ENCODE results near the gene FOXP1.

Gene FOXP1

DNA sequence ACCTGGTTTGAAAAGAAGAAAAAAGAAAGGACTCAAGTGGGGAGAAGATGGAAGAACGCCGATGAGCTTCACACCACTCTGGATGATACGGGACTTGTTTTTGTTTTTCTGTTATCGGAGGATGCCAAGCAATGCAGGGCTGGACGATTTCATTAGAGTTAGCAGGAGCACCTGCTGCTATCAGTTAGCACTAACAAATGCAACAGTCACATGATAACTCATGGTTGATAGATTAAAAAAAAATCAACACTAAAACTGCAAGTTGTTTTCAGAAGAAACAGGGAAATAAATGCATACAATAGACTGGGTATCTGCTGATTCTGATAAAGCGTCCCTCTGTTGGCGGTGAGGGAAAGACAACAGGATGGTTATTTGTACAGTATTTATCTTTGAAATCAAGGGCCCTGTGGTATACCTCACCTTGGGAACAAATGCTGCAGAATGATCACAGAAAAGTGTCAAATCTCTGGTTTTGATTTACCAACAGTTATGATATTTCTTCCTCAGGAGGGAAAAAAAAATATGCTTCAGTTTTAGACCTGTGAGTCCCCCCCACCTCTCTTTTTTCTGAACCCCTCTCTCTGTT lies 575.1 kb downstream of the FOXP1 start:
- H2BK120ac ChIP-seq (ENCODE audit: insufficient read depth, low read length, poor library complexity), result no peak overlapping the region
- H2BK12ac ChIP-seq (ENCODE audit: low read length), result no peak overlapping the region
- H3K36me3 ChIP-seq (ENCODE audit: control insufficient read depth in 1 of 2, insufficient read depth in 2 of 2, low read length in 2 of 2), result no peaks in the 10 kb centered on the region
- DNase-seq, result no peak
- no peak overlapping the region for H3K27ac ChIP-seq (ENCODE audit: low read depth, low read length)
- H3K9ac ChIP-seq (ENCODE audit: low read length), result no peak overlapping the region
- no peak overlapping the region for H3K4me2 ChIP-seq (ENCODE audit: low read length)
- no CpG with 5 or more reads among the region's 7 CpGs for WGBS (ENCODE audit: extremely low coverage, insufficient coverage, insufficient read length)
- H4K91ac ChIP-seq (ENCODE audit: low read depth, low read length), result no peak overlapping the region
- H3K79me1 ChIP-seq (ENCODE audit: low read length), result no peaks in the 10 kb centered on the region
- no peaks in the 10 kb centered on the region for H3K27me3 ChIP-seq (ENCODE audit: insufficient read depth, low read length)
- no peak overlapping the region for H4K12ac ChIP-seq (ENCODE audit: low read depth, low read length)
- H2AK5ac ChIP-seq (ENCODE audit: low read length), result no peak overlapping the region
- no peak overlapping the region for H2BK5ac ChIP-seq (ENCODE audit: low read depth, low read length, poor library complexity)
- no peak overlapping the region for H3K18ac ChIP-seq (ENCODE audit: low read length)
- H3K14ac ChIP-seq (ENCODE audit: low read length), result no peak overlapping the region
- H3K23ac ChIP-seq (ENCODE audit: low read length), result no peak overlapping the region
- no peaks in the 10 kb centered on the region for H3K79me2 ChIP-seq (ENCODE audit: control insufficient read depth, insufficient read depth, low read length, poor library complexity)
- no peaks in the 10 kb centered on the region for H3K4me1 ChIP-seq (ENCODE audit: control insufficient read depth in 1 of 2, insufficient read depth in 2 of 2, low read length in 2 of 2)
- H2AFZ ChIP-seq (ENCODE audit: insufficient read depth, low read length, poor library complexity), result no peak overlapping the region
- H4K8ac ChIP-seq (ENCODE audit: low read depth, low read length), result no peak overlapping the region
- no peaks in the 10 kb centered on the region for H3K9me3 ChIP-seq (ENCODE audit: insufficient read depth, low read depth, low read length)
- H3K4me3 ChIP-seq (ENCODE audit: low read depth, low read length), result no peak overlapping the region
- H3K4ac ChIP-seq (ENCODE audit: low read depth, low read length), result no peak overlapping the region

DNA sequence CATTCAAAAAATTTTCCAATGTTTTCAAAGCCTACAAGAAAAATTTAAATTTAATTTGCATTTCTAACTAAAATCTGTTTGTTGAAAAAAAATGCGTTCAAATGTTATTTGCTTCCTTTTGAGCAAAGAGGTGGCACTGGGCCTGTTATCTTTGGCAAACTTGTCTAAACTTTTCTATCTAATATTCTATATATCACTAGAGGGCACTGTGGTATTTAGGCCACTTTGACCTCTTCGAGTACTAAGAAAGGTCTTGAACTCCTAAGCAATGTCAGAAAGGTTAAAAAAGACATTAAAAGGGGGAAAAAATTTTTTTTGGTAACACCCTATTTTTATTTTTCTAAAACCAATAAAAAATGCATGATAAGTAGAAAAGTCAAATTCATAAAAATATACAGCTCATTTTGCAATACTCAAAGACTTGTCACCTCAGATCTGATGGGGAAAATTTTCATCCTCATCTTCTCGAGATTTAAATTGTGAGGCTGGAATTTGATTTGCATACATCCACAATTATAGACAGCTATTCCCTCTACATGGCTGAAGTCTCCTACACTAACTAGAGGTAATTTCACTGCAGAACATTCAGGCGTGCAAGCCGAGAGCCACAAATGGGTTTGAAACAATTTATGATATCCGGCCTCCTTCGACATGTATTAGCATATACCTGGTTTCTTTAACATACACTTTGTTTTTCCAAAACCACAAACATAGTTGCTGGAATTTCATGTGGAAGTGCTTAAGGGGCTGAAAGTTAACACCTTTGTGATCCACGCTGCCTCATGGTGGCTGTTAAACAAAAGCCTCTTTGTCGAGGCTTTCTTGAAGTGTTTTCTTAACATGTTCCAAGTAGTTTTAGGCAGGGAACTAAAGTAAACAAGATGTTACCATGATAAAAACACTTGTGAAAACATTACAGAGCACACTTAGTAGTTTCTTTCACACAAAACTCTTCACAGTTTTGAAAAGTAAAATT lies 576.4 kb downstream of the FOXP1 start:
- peak in 1 of 2 donors; percentile 68 for DNase-seq
- H4K12ac ChIP-seq (ENCODE audit: low read depth, low read length), result no peak overlapping the region
- H3K23ac ChIP-seq (ENCODE audit: low read length), result no peak overlapping the region
- H3K9me3 ChIP-seq (ENCODE audit: insufficient read depth, low read depth, low read length), result no peaks in the 10 kb centered on the region
- no peaks in the 10 kb centered on the region for H3K27me3 ChIP-seq (ENCODE audit: insufficient read depth, low read length)
- no peak overlapping the region for H2BK12ac ChIP-seq (ENCODE audit: low read length)
- no peak overlapping the region for H3K4me3 ChIP-seq (ENCODE audit: low read depth, low read length)
- H3K14ac ChIP-seq (ENCODE audit: low read length), result no peak overlapping the region
- WGBS (ENCODE audit: extremely low coverage, insufficient coverage, insufficient read length), result no CpG with 5 or more reads among the region's 9 CpGs
- no peak overlapping the region for H4K91ac ChIP-seq (ENCODE audit: low read depth, low read length)
- no peak overlapping the region for H4K8ac ChIP-seq (ENCODE audit: low read depth, low read length)
- no peak overlapping the region for H3K9ac ChIP-seq (ENCODE audit: low read length)
- H3K79me1 ChIP-seq (ENCODE audit: low read length), result no peaks in the 10 kb centered on the region
- no peaks in the 10 kb centered on the region for H3K36me3 ChIP-seq (ENCODE audit: control insufficient read depth in 1 of 2, insufficient read depth in 2 of 2, low read length in 2 of 2)
- no peaks in the 10 kb centered on the region for H3K79me2 ChIP-seq (ENCODE audit: control insufficient read depth, insufficient read depth, low read length, poor library complexity)
- no peaks in the 10 kb centered on the region for H3K4me1 ChIP-seq (ENCODE audit: control insufficient read depth in 1 of 2, insufficient read depth in 2 of 2, low read length in 2 of 2)
- no peak overlapping the region for H2BK120ac ChIP-seq (ENCODE audit: insufficient read depth, low read length, poor library complexity)
- H2BK5ac ChIP-seq (ENCODE audit: low read depth, low read length, poor library complexity), result no peak overlapping the region
- no peak overlapping the region for H3K18ac ChIP-seq (ENCODE audit: low read length)
- H3K4ac ChIP-seq (ENCODE audit: low read depth, low read length), result no peak overlapping the region
- no peak overlapping the region for H2AFZ ChIP-seq (ENCODE audit: insufficient read depth, low read length, poor library complexity)
- no peak overlapping the region for H2AK5ac ChIP-seq (ENCODE audit: low read length)
- H3K27ac ChIP-seq (ENCODE audit: low read depth, low read length), result no peak overlapping the region
- no peak overlapping the region for H3K4me2 ChIP-seq (ENCODE audit: low read length)

DNA sequence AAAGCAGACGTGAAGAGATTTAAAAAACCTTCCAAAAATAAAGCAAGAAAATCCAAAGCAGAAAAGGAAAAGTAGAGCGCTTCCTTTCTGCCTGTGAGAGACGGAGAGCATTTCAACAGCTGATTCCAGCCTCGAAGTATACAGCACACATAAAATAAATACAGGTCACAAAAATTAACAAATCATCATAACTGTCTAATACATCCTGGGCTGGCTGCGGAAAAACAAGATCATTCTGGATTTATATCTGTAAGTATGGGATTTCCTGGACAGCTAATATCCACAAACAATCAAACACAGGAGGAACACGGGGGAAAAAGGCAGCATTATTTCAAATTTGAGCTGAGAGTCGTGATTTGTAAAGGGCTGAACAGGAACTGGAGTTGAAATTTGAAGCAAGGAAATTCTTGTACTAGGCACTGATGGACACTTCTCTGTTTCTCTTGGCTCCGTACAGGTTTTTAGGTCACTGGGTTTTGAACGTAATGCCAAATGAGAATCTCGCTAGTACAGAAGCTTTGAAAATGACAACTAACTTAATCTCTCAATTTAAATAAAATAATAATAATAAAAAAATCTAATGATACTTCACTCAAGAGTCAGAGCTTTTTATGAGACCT lies 577.7 kb downstream of the FOXP1 start:
- Histone ChIP-seq H3K79me1 (ENCODE audit: low read length) (no peaks in the 10 kb centered on the region), H3K18ac (ENCODE audit: low read length) (no peak overlapping the region), H3K9ac (ENCODE audit: low read length) (no peak overlapping the region), H3K4me3 (ENCODE audit: low read depth, low read length) (no peak overlapping the region), H3K27ac (ENCODE audit: low read depth, low read length) (no peak overlapping the region), H3K23ac (ENCODE audit: low read length) (no peak overlapping the region), H3K4me2 (ENCODE audit: low read length) (no peak overlapping the region), H2BK5ac (ENCODE audit: low read depth, low read length, poor library complexity) (no peak overlapping the region), H3K14ac (ENCODE audit: low read length) (no peak overlapping the region), H2AFZ (ENCODE audit: insufficient read depth, low read length, poor library complexity) (no peak overlapping the region), H3K9me3 (ENCODE audit: insufficient read depth, low read depth, low read length) (no peaks in the 10 kb centered on the region), H3K4ac (ENCODE audit: low read depth, low read length) (no peak overlapping the region), H3K79me2 (ENCODE audit: control insufficient read depth, insufficient read depth, low read length, poor library complexity) (no peaks in the 10 kb centered on the region), H3K36me3 (ENCODE audit: control insufficient read depth in 1 of 2, insufficient read depth in 2 of 2, low read length in 2 of 2) (no peaks in the 10 kb centered on the region), H4K8ac (ENCODE audit: low read depth, low read length) (no peak overlapping the region), H4K12ac (ENCODE audit: low read depth, low read length) (no peak overlapping the region), H4K91ac (ENCODE audit: low read depth, low read length) (no peak overlapping the region), H3K4me1 (ENCODE audit: control insufficient read depth in 1 of 2, insufficient read depth in 2 of 2, low read length in 2 of 2) (no peaks in the 10 kb centered on the region), H2BK120ac (ENCODE audit: insufficient read depth, low read length, poor library complexity) (no peak overlapping the region), H2BK12ac (ENCODE audit: low read length) (no peak overlapping the region), H3K27me3 (ENCODE audit: insufficient read depth, low read length) (no peaks in the 10 kb centered on the region), H2AK5ac (ENCODE audit: low read length) (no peak overlapping the region)
- WGBS (ENCODE audit: extremely low coverage, insufficient coverage, insufficient read length), result no CpG with 5 or more reads among the region's 10 CpGs
- DNase-seq, result no peak

DNA sequence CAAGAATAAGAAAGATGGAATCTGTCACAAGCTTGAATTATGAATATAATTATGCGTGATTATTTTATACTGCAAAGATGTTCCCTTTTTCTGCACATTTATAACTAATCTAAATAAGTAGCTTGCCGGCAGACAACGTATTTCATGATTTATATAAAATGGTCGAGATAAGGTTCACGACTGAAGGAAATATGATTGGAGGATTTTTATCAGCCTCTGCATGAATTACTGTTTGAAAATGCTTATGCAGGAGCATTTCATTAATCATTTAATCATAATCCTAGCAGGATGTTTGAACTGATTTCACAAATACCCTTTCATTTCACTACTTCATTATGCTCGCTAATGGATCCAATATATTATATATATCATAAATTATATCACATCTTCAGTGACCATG lies 580.0 kb downstream of the FOXP1 start:
- no peak overlapping the region for H3K4ac ChIP-seq (ENCODE audit: low read depth, low read length)
- H3K27me3 ChIP-seq (ENCODE audit: insufficient read depth, low read length), result no peaks in the 10 kb centered on the region
- no peak for DNase-seq
- no peak overlapping the region for H3K9ac ChIP-seq (ENCODE audit: low read length)
- no peak overlapping the region for H4K8ac ChIP-seq (ENCODE audit: low read depth, low read length)
- no peak overlapping the region for H2BK120ac ChIP-seq (ENCODE audit: insufficient read depth, low read length, poor library complexity)
- H3K79me1 ChIP-seq (ENCODE audit: low read length), result no peaks in the 10 kb centered on the region
- H3K27ac ChIP-seq (ENCODE audit: low read depth, low read length), result no peak overlapping the region
- H3K4me3 ChIP-seq (ENCODE audit: low read depth, low read length), result no peak overlapping the region
- H3K18ac ChIP-seq (ENCODE audit: low read length), result no peak overlapping the region
- no CpG with 5 or more reads among the region's 6 CpGs for WGBS (ENCODE audit: extremely low coverage, insufficient coverage, insufficient read length)
- no peak overlapping the region for H3K4me2 ChIP-seq (ENCODE audit: low read length)
- no peak overlapping the region for H2BK5ac ChIP-seq (ENCODE audit: low read depth, low read length, poor library complexity)
- no peak overlapping the region for H3K14ac ChIP-seq (ENCODE audit: low read length)
- H3K4me1 ChIP-seq (ENCODE audit: control insufficient read depth in 1 of 2, insufficient read depth in 2 of 2, low read length in 2 of 2), result no peaks in the 10 kb centered on the region
- no peaks in the 10 kb centered on the region for H3K36me3 ChIP-seq (ENCODE audit: control insufficient read depth in 1 of 2, insufficient read depth in 2 of 2, low read length in 2 of 2)
- no peak overlapping the region for H2AFZ ChIP-seq (ENCODE audit: insufficient read depth, low read length, poor library complexity)
- H3K79me2 ChIP-seq (ENCODE audit: control insufficient read depth, insufficient read depth, low read length, poor library complexity), result no peaks in the 10 kb centered on the region
- H2AK5ac ChIP-seq (ENCODE audit: low read length), result no peak overlapping the region
- H2BK12ac ChIP-seq (ENCODE audit: low read length), result no peak overlapping the region
- H3K23ac ChIP-seq (ENCODE audit: low read length), result no peak overlapping the region
- H3K9me3 ChIP-seq (ENCODE audit: insufficient read depth, low read depth, low read length), result no peaks in the 10 kb centered on the region
- H4K91ac ChIP-seq (ENCODE audit: low read depth, low read length), result no peak overlapping the region
- no peak overlapping the region for H4K12ac ChIP-seq (ENCODE audit: low read depth, low read length)

Data from trophoblast cell (in vitro differentiated cells and primary cell).